Stimulated activated CD4-positive, alpha-beta T cell treated with anti-CD3 and anti-CD28 coated beads, TNF-alpha, amount 100 ng/mL, for 1 hour (primary cell): ENCODE data around the gene GAB2.

Experiments used
- DNase-seq, 3 donors: peaks; one replicate each; pipeline ENCODE4 v3.0.0-alpha.2; 2020; ENCODE audit warnings: low read depth in 3 of 3, low spot score in 1 of 3

Gene GAB2

GRCh38 chr11:78427615-78428265, 10.1 kb upstream of the GAB2 start:
- no peak for DNase-seq

GRCh38 chr11:78426845-78427244, 9.2 kb upstream of the GAB2 start:
- DNase-seq, result no peak

GRCh38 chr11:78425399-78426070, 7.9 kb upstream of the GAB2 start:
- DNase-seq, result no peak

GRCh38 chr11:78424334-78425270, 7.0 kb upstream of the GAB2 start:
- DNase-seq, result no peak

- no peak for DNase-seq
Measured at GRCh38 chr11:78423241-78423640, 5.6 kb upstream of the GAB2 start.

GRCh38 chr11:78420796-78421209, 3.2 kb upstream of the GAB2 start:
- peak in 1 of 3 donors; percentile 29 for DNase-seq

GRCh38 chr11:78420255-78420764, 2.7 kb upstream of the GAB2 start:
- DNase-seq, result peak in 2 of 3 donors; percentile 9 to 17

- no peak for DNase-seq
Measured at GRCh38 chr11:78419327-78419726, 1.7 kb upstream of the GAB2 start.

GRCh38 chr11:78418584-78419211, 1.1 kb upstream of the GAB2 start:
- DNase-seq, result no peak

- DNase-seq, result peak; percentile 40 to 54 (median 48)
Measured at GRCh38 chr11:78417888-78418583, 416 bp upstream of the GAB2 start.

GRCh38 chr11:78416285-78417174, 1.1 kb downstream of the GAB2 start:
- DNase-seq, result peak; percentile 19 to 65 (median 36)

GRCh38 chr11:78415338-78415737, 2.3 kb downstream of the GAB2 start:
- DNase-seq, result no peak

GRCh38 chr11:78414321-78415051, 3.1 kb downstream of the GAB2 start:
- no peak for DNase-seq

GRCh38 chr11:78408619-78409018, 9.0 kb downstream of the GAB2 start:
- no peak for DNase-seq

GRCh38 chr11:78406568-78407196, 10.9 kb downstream of the GAB2 start:
- no peak for DNase-seq

- DNase-seq, result no peak
Measured at GRCh38 chr11:78405805-78406204, 11.8 kb downstream of the GAB2 start.

GRCh38 chr11:78403781-78404180, 13.8 kb downstream of the GAB2 start:
- no peak for DNase-seq

- no peak for DNase-seq
Measured at GRCh38 chr11:78402847-78403246, 14.8 kb downstream of the GAB2 start.
